SJSA1 (cell line): ENCODE data around the gene RUNDC3A. TPM values are rescaled to one million over a fixed set of nuclear protein-coding genes. Genes with fewer than 3 reads are reported as not detected.
"Not testable (repeated sequence)": the region's sequence is repeated elsewhere in the genome, so short reads cannot be mapped to it uniquely, and the experiment has no call there.

ENCODE experiments used
- DNase-seq, 2 experiments: peaks; one replicate each; pipeline ENCODE4 v3.0.0-alpha.2; 2015 to 2020; ENCODE audit warnings: low spot score in 2 of 2, low read depth in 1 of 2
- H3K27ac ChIP-seq: fragments of 250-450 bp; sonication (Bioruptor Pico); 2 replicates; pipeline ENCODE4 v1.5.1; 2020; ENCODE audit warnings: mild to moderate bottlenecking, moderate library complexity
- H3K27me3 ChIP-seq: fragments of 250-450 bp; sonication (Bioruptor Pico); replicated peaks from 2 replicates; pipeline ENCODE4 v1.5.1; 2020; ENCODE audit warnings: mild to moderate bottlenecking, moderate library complexity
- H3K36me3 ChIP-seq: fragments of 250-450 bp; sonication (Bioruptor Pico); 2 replicates; pipeline ENCODE4 v1.5.1; 2020; ENCODE audit warnings: mild to moderate bottlenecking
- H3K4me1 ChIP-seq: fragments of 250-450 bp; sonication (Bioruptor Pico); replicated peaks from 2 replicates; pipeline ENCODE4 v1.6.1; 2021; ENCODE audit warnings: mild to moderate bottlenecking
- H3K4me3 ChIP-seq: fragments of 250-450 bp; sonication (Bioruptor Pico); 2 replicates; pipeline ENCODE4 v1.5.1; 2020; ENCODE audit warnings: mild to moderate bottlenecking
- H3K9me3 ChIP-seq: fragments of 250-450 bp; sonication (Bioruptor Pico); replicated peaks from 2 replicates; pipeline ENCODE4 v1.5.1; 2020; ENCODE audit warnings: mild to moderate bottlenecking
- total RNA-seq: library from RNA; depleted of rRNA; stranded (reverse); fragments of >200 nt; shearing (Covaris generic); gene quantifications from 2 replicates; pipeline ENCODE4 v1.2.3, GENCODE V29; 2014

Gene RUNDC3A
- total RNA-seq, 1 experiment from 2014 or later: not detected

- not testable (repeated sequence) for DNase-seq, H3K27ac ChIP-seq, H3K27me3 ChIP-seq, H3K9me3 ChIP-seq, H3K36me3 ChIP-seq, H3K4me3 ChIP-seq
- H3K4me1 ChIP-seq: peaks cover 16% of the 10 kb centered on the region
Measured at GRCh38 chr17:44330263-44330662, 21.9 kb downstream of the RUNDC3A start.

- H3K9me3 ChIP-seq: no peaks in the 10 kb centered on the region
- no peak overlapping the region for H3K4me3 ChIP-seq
- H3K27ac ChIP-seq: no peak overlapping the region
- peaks cover 10% of the 10 kb centered on the region for H3K27me3 ChIP-seq
- H3K4me1 ChIP-seq: peaks cover 6% of the 10 kb centered on the region
- H3K36me3 ChIP-seq: no peaks in the 10 kb centered on the region
- peak in 1 of 2 experiments; percentile 72 for DNase-seq
Measured at GRCh38 chr17:44331249-44331760, 22.9 kb downstream of the RUNDC3A start.

- no peaks in the 10 kb centered on the region for H3K9me3 ChIP-seq
- no peaks in the 10 kb centered on the region for H3K36me3 ChIP-seq
- H3K27ac ChIP-seq: no peak overlapping the region
- H3K4me1 ChIP-seq: no peaks in the 10 kb centered on the region
- peaks cover 15% of the 10 kb centered on the region for H3K27me3 ChIP-seq
- no peak overlapping the region for H3K4me3 ChIP-seq
- DNase-seq: no peak
Measured at GRCh38 chr17:44333371-44333770, 25.0 kb downstream of the RUNDC3A start.

- Histone ChIP-seq H3K4me1 (no peaks in the 10 kb centered on the region), H3K4me3 (no peak overlapping the region), H3K9me3 (no peaks in the 10 kb centered on the region), H3K27ac (no peak overlapping the region), H3K27me3 (peaks cover 16% of the 10 kb centered on the region), H3K36me3 (no peaks in the 10 kb centered on the region)
- DNase-seq: no peak
Measured at GRCh38 chr17:44334315-44334714, 25.9 kb downstream of the RUNDC3A start.

- no peak overlapping the region for H3K4me3 ChIP-seq
- H3K27ac ChIP-seq: no peak overlapping the region
- H3K9me3 ChIP-seq: no peaks in the 10 kb centered on the region
- H3K4me1 ChIP-seq: no peaks in the 10 kb centered on the region
- DNase-seq: no peak
- H3K36me3 ChIP-seq: no peaks in the 10 kb centered on the region
- H3K27me3 ChIP-seq: peaks cover 16% of the 10 kb centered on the region
Measured at GRCh38 chr17:44334727-44335126, 26.3 kb downstream of the RUNDC3A start.

- H3K4me3 ChIP-seq: no peak overlapping the region
- H3K4me1 ChIP-seq: no peaks in the 10 kb centered on the region
- DNase-seq: no peak
- no peaks in the 10 kb centered on the region for H3K36me3 ChIP-seq
- no peak overlapping the region for H3K27ac ChIP-seq
- peaks cover 16% of the 10 kb centered on the region for H3K27me3 ChIP-seq
- H3K9me3 ChIP-seq: no peaks in the 10 kb centered on the region
Measured at GRCh38 chr17:44335564-44335963, 27.2 kb downstream of the RUNDC3A start.

GRCh38 chr17:44335968-44336367, 27.6 kb downstream of the RUNDC3A start:
- Histone ChIP-seq H3K27me3 (peaks cover 16% of the 10 kb centered on the region), H3K4me1 (no peaks in the 10 kb centered on the region), H3K36me3 (no peaks in the 10 kb centered on the region), H3K4me3 (no peak overlapping the region), H3K27ac (no peak overlapping the region), H3K9me3 (no peaks in the 10 kb centered on the region)
- no peak for DNase-seq

- no peak overlapping the region for H3K27ac ChIP-seq
- no peaks in the 10 kb centered on the region for H3K36me3 ChIP-seq
- no peak for DNase-seq
- peaks cover 16% of the 10 kb centered on the region for H3K27me3 ChIP-seq
- no peak overlapping the region for H3K4me3 ChIP-seq
- H3K9me3 ChIP-seq: no peaks in the 10 kb centered on the region
- no peaks in the 10 kb centered on the region for H3K4me1 ChIP-seq
Measured at GRCh38 chr17:44338702-44339101, 30.3 kb downstream of the RUNDC3A start.

- H3K27me3 ChIP-seq: peaks cover 11% of the 10 kb centered on the region
- not testable (repeated sequence) for H3K36me3 ChIP-seq, H3K27ac ChIP-seq, DNase-seq, H3K4me1 ChIP-seq, H3K9me3 ChIP-seq, H3K4me3 ChIP-seq
Measured at GRCh38 chr17:44340553-44340952, 32.2 kb downstream of the RUNDC3A start.

GRCh38 chr17:44343510-44344209, 35.3 kb downstream of the RUNDC3A start:
- Histone ChIP-seq H3K4me1 (peaks cover 15% of the 10 kb centered on the region), H3K9me3 (no peaks in the 10 kb centered on the region), H3K27ac (no peak overlapping the region), H3K36me3 (no peaks in the 10 kb centered on the region), H3K4me3 (no peak overlapping the region), H3K27me3 (no peaks in the 10 kb centered on the region)
- no peak for DNase-seq

- Histone ChIP-seq H3K4me1 (peaks cover 15% of the 10 kb centered on the region), H3K36me3 (no peaks in the 10 kb centered on the region)
Measured at GRCh38 chr17:44344939-44345453, 36.6 kb downstream of the RUNDC3A start, which contains the start of gene GRN. TSS of gene GRN (plus strand) at chr17:44345302. CDS start at chr17:44349165, 3,863 bp downstream.

GRCh38 chr17:44345454-44346026, 37.1 kb downstream of the RUNDC3A start:
- Histone ChIP-seq H3K27me3 (no peaks in the 10 kb centered on the region), H3K9me3 (no peaks in the 10 kb centered on the region), H3K27ac (0 out of 2 replicates have a peak overlapping the region, but pooled peaks have one; percentile 4), H3K36me3 (peaks cover 2% of the 10 kb centered on the region), H3K4me1 (peaks cover 15% of the 10 kb centered on the region), H3K4me3 (peak overlapping the region; percentile 60)
- DNase-seq: peak; percentile 75 to 84

More at GRCh38 chr17:44344939-44345453, 36.6 kb downstream of the RUNDC3A start, which contains the start of gene GRN:
- peak within 1 kb of the TSS; percentile 60 for H3K4me3 ChIP-seq
- H3K9me3 ChIP-seq: no peaks in the 10 kb centered on the region
- DNase-seq: peak; percentile 98 to 99
- H3K27me3 ChIP-seq: no peaks in the 10 kb centered on the region
- 0 out of 2 replicates have a peak within 1 kb of the TSS, but pooled peaks have one; percentile 4 for H3K27ac ChIP-seq

- Histone ChIP-seq H3K27me3 (no peaks in the 10 kb centered on the region), H3K27ac (no peak overlapping the region), H3K4me1 (peaks cover 15% of the 10 kb centered on the region)
Measured at GRCh38 chr17:44346064-44346844, 37.9 kb downstream of the RUNDC3A start.

More at GRCh38 chr17:44346064-44346844, 37.9 kb downstream of the RUNDC3A start:
- Histone ChIP-seq H3K4me3 (peak overlapping the region; percentile 60), H3K9me3 (no peaks in the 10 kb centered on the region), H3K36me3 (peaks cover 9% of the 10 kb centered on the region)
- no peak for DNase-seq
